ENCODE results near the gene ZFP90.
A peak's percentile ranks its signal among the peaks of the same experiment; 100 is the strongest.

ZFP90 gene

GRCh38 chr16:68590201-68590994 lies 51.3 kb downstream of the ZFP90 start:
- DNase-seq = peak in 1 of 2 donors; percentile 11

GRCh38 chr16:68592466-68593337 lies 53.6 kb downstream of the ZFP90 start:
- no peak for DNase-seq

DNA sequence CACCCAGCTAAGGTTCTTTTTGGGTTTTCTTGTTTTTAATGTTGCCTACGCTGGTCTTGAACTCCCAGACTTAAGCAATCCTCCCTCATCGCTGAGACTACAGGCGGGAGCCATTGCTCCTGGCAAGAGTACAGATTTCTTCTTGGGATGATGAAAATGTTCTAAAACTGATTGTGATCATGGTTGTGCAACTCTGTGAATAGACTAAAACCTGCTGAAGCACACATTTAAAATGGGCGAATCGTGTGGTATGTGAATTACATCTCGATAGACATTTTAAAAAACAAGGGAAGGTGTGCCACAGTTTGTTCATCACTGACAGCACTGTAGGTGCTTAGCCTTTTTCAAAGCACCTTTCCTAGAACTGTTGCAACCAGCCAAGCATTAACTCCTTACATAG lies 57.2 kb downstream of the ZFP90 start:
- DNase-seq = no peak

GRCh38 chr16:68599586-68599985 lies 60.5 kb downstream of the ZFP90 start:
- no peak for DNase-seq

- no peak for DNase-seq
Observed at GRCh38 chr16:68605746-68606145, 66.7 kb downstream of the ZFP90 start.

DNA sequence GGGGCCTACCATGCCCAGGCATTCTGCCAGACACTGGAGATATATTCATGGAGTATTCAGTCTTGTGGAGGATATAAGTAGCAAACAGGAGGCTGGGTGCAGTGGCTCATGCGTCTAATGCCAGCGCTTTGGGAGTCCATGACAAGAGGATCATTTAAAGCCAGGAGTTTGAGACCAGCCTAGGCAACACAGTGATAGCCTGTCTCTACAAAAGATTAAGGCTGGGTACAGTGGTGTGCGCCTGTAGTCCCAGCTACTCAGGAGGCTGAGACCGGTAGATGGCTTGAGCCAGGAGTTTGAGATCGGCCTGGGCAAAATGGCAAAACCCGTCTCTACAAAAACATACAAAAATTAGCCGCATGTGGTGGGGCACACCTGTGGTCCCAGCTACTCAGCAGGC lies 68.4 kb downstream of the ZFP90 start:
- no peak for DNase-seq

GRCh38 chr16:68608330-68608729 lies 69.2 kb downstream of the ZFP90 start:
- DNase-seq = no peak

DNA sequence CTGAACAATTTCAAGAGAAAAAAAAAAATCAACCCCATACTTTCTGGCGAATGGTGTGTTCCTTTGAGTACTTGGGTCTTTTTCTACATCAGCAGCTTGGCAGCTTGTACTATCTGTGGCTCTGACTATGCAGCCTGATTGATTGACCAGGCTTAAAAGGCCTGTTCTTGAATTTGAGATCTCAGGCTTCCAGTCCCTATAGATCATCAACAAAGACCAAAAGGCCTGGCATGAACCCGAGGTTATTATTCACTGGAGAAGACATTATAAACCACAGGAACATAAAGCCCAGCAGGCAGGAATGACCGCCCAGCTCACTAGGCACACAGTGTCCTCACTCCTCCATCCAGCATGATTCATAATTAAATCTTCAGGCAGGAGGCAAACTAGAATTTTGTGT lies 73.9 kb downstream of the ZFP90 start:
- DNase-seq = no peak

DNA sequence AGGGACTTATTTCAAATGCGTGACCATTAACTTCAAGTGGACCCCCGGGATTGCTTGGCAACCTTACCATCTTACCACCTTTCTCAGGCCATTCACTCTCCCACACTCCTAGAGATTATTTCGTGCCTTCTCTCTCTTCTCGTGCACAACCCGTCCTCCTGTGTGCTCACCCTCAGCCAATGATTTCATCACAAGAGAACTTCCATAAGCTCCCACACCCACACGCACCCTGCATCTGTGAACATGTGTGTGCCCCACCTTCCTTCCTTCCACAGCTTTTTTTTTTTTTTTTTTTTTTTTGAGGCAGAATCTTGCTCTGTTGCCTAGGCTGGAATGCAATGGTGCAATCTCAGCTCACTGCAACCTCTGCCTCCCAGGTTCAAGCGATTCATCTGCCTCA lies 78.6 kb downstream of the ZFP90 start:
- no peak for DNase-seq
